H1 (cell line): ENCODE results near the gene QSOX1. TPM values are rescaled to one million over a fixed set of nuclear protein-coding genes. Genes with fewer than 3 reads are reported as not detected.

Experiments
- CTCF ChIA-PET: fragments of 300-600 bp; sonication (Branson Sonifier 250); formaldehyde crosslinking; loops from one replicate; lab custom pipeline; 2021; ENCODE audit not compliant: partially characterized antibody; lab: Charles Lee
- POLR2A ChIA-PET: fragments of 300-600 bp; sonication (Branson Sonifier 250); formaldehyde crosslinking; loops from one replicate; lab custom pipeline; 2021; ENCODE audit warnings: inconsistent platforms; ENCODE audit not compliant: partially characterized antibody; lab: Charles Lee
- DNase-seq, 2 experiments: peaks; one replicate each; pipeline versions ENCODE4 v3.0.0 to v3.0.0-alpha.2; 2010 to 2022; ENCODE audit warnings: low spot score in 2 of 2, low read depth in 1 of 2, mixed read lengths in 1 of 2
- FAIRE-seq: peaks from 2 replicates; lab custom pipeline; 2011; peaks lifted over from hg19 to GRCh38; lab: Jason Lieb, UNC
- H2AFZ ChIP-seq: 2 replicates; pipeline ENCODE4 v1.8.1; 2012; ENCODE audit warnings: low read length, inconsistent platforms
- H2AK5ac ChIP-seq: 2 replicates; pipeline ENCODE4 v1.6.1; 2013; ENCODE audit warnings: low read depth, low read length
- H2BK120ac ChIP-seq: replicated peaks from 2 replicates; pipeline ENCODE3; 2013; ENCODE audit warnings: low read depth, low read length, inconsistent platforms
- H2BK12ac ChIP-seq: 2 replicates; pipeline ENCODE4 v1.6.1; 2013; ENCODE audit warnings: low read depth, low read length
- H2BK15ac ChIP-seq: 2 replicates; pipeline ENCODE4 v1.6.1; 2013; ENCODE audit warnings: low read length
- H2BK20ac ChIP-seq: 2 replicates; pipeline ENCODE4 v1.6.1; 2013; ENCODE audit warnings: low read length
- H2BK5ac ChIP-seq: 2 replicates; pipeline ENCODE4 v1.6.1; 2013; ENCODE audit warnings: low read depth, low read length
- H3K14ac ChIP-seq: 2 replicates; pipeline ENCODE4 v1.6.1; 2013; ENCODE audit warnings: inconsistent platforms; ENCODE audit not compliant: insufficient read length
- H3K18ac ChIP-seq: 2 replicates; pipeline ENCODE4 v1.6.1; 2013; ENCODE audit warnings: low read length; ENCODE audit errors: extremely low read depth
- H3K23ac ChIP-seq: 2 replicates; pipeline ENCODE4 v1.6.1; 2013; ENCODE audit warnings: inconsistent platforms; ENCODE audit not compliant: insufficient read length
- H3K23me2 ChIP-seq: 2 replicates; pipeline ENCODE4 v1.6.1; 2013; ENCODE audit warnings: low read depth, low read length
- H3K27ac ChIP-seq: 2 replicates; pipeline ENCODE4 v1.6.1; 2011; ENCODE audit warnings: low read depth, low read length, inconsistent platforms
- H3K27me3 ChIP-seq, 4 experiments: replicated peaks in 1 of 4; 1 replicate in 1 of 4; 2 replicates in 3 of 4; pipeline versions ENCODE4 v1.6.1 to v1.8.1; 2011 to 2013; ENCODE audit warnings: low read length in 3 of 4, mild to moderate bottlenecking in 3 of 4, inconsistent platforms in 2 of 4, mixed read lengths in 2 of 4, moderate library complexity in 1 of 4; ENCODE audit not compliant: control insufficient read depth in 3 of 4, insufficient read depth in 3 of 4; ENCODE audit errors: extremely low read depth in 1 of 4
- H3K36me3 ChIP-seq, 4 experiments: 2 replicates each; pipeline versions ENCODE4 v1.6.1 to v1.8.1; 2011 to 2013; ENCODE audit warnings: mild to moderate bottlenecking in 4 of 4, low read length in 3 of 4, moderate library complexity in 2 of 4, control low read depth in 1 of 4, inconsistent platforms in 1 of 4; ENCODE audit not compliant: insufficient read depth in 4 of 4, control insufficient read depth in 2 of 4
- H3K4ac ChIP-seq: replicated peaks from 2 replicates; pipeline ENCODE3; 2013; ENCODE audit warnings: low read length, low read depth, mixed read lengths, inconsistent platforms; ENCODE audit not compliant: insufficient read length
- H3K4me1 ChIP-seq, 4 experiments: replicated peaks in 1 of 4; 1 replicate in 1 of 4; 2 replicates in 3 of 4; pipeline versions ENCODE4 v1.6.1 to v1.8.1; 2011 to 2013; ENCODE audit warnings: low read length in 3 of 4, inconsistent platforms in 2 of 4, mixed read lengths in 1 of 4; ENCODE audit not compliant: insufficient read depth in 4 of 4, control insufficient read depth in 3 of 4
- H3K4me2 ChIP-seq, 2 experiments: 2 replicates each; pipeline versions ENCODE4 v1.6.1 to v1.8.1; 2011 to 2013; ENCODE audit warnings: low read depth in 2 of 2, low read length in 2 of 2, control low read depth in 1 of 2, inconsistent platforms in 1 of 2, mild to moderate bottlenecking in 1 of 2; ENCODE audit not compliant: insufficient read depth in 1 of 2
- H3K4me3 ChIP-seq, 4 experiments: fragments of 200-600, 300-600 bp in 1 of 4; sonication (generic), shearing (Covaris generic), sonication (Bioruptor Twin) in 1 of 4; 2 replicates each; pipeline versions ENCODE4 v1.5.1 to v1.8.1; 2011 to 2016; ENCODE audit warnings: low read length in 4 of 4, low read depth in 3 of 4, control low read depth in 2 of 4, inconsistent platforms in 2 of 4, mild to moderate bottlenecking in 2 of 4, mixed read lengths in 1 of 4, moderate library complexity in 1 of 4; ENCODE audit not compliant: insufficient read depth in 2 of 4; ENCODE audit errors: extremely low read depth in 1 of 4
- H3K56ac ChIP-seq: replicated peaks from 2 replicates; pipeline ENCODE3; 2013; ENCODE audit warnings: low read depth, mild to moderate bottlenecking, mixed read lengths, low read length, inconsistent platforms; ENCODE audit not compliant: insufficient read length
- H3K79me1 ChIP-seq: 2 replicates; pipeline ENCODE4 v1.6.1; 2013; ENCODE audit warnings: low read depth, low read length, control low read depth
- H3K79me2 ChIP-seq, 2 experiments: 2 replicates each; pipeline versions ENCODE4 v1.6.1 to v1.8.1; 2012 to 2013; ENCODE audit warnings: low read length in 2 of 2, mild to moderate bottlenecking in 2 of 2, inconsistent platforms in 1 of 2; ENCODE audit not compliant: insufficient read depth in 2 of 2, control insufficient read depth in 1 of 2
- H3K9ac ChIP-seq, 4 experiments: replicated peaks in 1 of 4; 1 replicate in 1 of 4; 2 replicates in 3 of 4; pipeline versions ENCODE4 v1.6.1 to v1.8.1; 2011 to 2013; ENCODE audit warnings: low read depth in 3 of 4, low read length in 3 of 4, control low read depth in 2 of 4, mild to moderate bottlenecking in 2 of 4, moderate library complexity in 2 of 4, inconsistent platforms in 1 of 4; ENCODE audit errors: extremely low read depth in 1 of 4
- H3K9me3 ChIP-seq, 2 experiments: 2 replicates each; pipeline versions ENCODE4 v1.6.1 to v1.8.1; 2012 to 2013; ENCODE audit warnings: mild to moderate bottlenecking in 2 of 2, moderate library complexity in 2 of 2, control low read depth in 1 of 2, inconsistent platforms in 1 of 2, low read depth in 1 of 2, low read length in 1 of 2, mixed read lengths in 1 of 2; ENCODE audit not compliant: insufficient read depth in 2 of 2
- H4K20me1 ChIP-seq, 2 experiments: replicated peaks in 1 of 2; 2 replicates each; pipeline versions ENCODE3 to v1.8.1; 2011 to 2013; ENCODE audit warnings: inconsistent platforms in 2 of 2, low read length in 2 of 2, mild to moderate bottlenecking in 1 of 2; ENCODE audit not compliant: insufficient read depth in 2 of 2, control insufficient read depth in 1 of 2
- H4K5ac ChIP-seq: 2 replicates; pipeline ENCODE4 v1.6.1; 2013; ENCODE audit warnings: low read length, low read depth, mixed read lengths, inconsistent platforms; ENCODE audit not compliant: insufficient read length
- H4K8ac ChIP-seq: 2 replicates; pipeline ENCODE4 v1.8.0; 2013; ENCODE audit warnings: mild to moderate bottlenecking, moderate library complexity, low read length, inconsistent platforms; ENCODE audit not compliant: insufficient read depth; ENCODE audit errors: extremely low read depth
- H4K91ac ChIP-seq: replicated peaks from 2 replicates; pipeline ENCODE3; 2013; ENCODE audit warnings: low read length, mixed read lengths, inconsistent platforms; ENCODE audit not compliant: insufficient read length
- ATF3 ChIP-seq: IDR thresholded peaks from 2 replicates; pipeline ENCODE4 v1.6.1; 2011; ENCODE audit warnings: low read depth, mild to moderate bottlenecking, low read length; ENCODE audit not compliant: insufficient read depth
- SP4 ChIP-seq: IDR thresholded peaks from 2 replicates; pipeline ENCODE4 v1.6.1; 2012; ENCODE audit warnings: low read length, inconsistent platforms
- polyA plus RNA-seq, 7 experiments: library from polyadenylated mRNA; depleted of rRNA in 3 of 7; stranded (reverse) in 5 of 7; unstranded in 2 of 7; fragments of >200 nt in 5 of 7; fragments of 200-250 nt in 2 of 7; gene quantifications; 1 replicate in 5 of 7; 2 replicates in 1 of 7; 4 replicates in 1 of 7; pipeline versions ENCODE4 v1.2.1 to v1.2.3, GENCODE V29; 2011 to 2013; ENCODE audit warnings: missing spikeins in 2 of 7, mixed read lengths in 2 of 7
- total RNA-seq: library from RNA; stranded (reverse); fragmentation: NEBNext Ultra II Directional; extraction: Animal tissue kit (Norgen Biotek cat#: 25700); gene quantifications from 2 replicates; pipeline ENCODE4 v1.2.1, GENCODE V29; 2021

The QSOX1 gene
- total and polyA plus RNA-seq, 2 of the 8 experiments (the other 6 are each of a cell fraction or from before 2014, with no cell fraction given), result 97.7 to 123 TPM

- POLR2A ChIA-PET, result no interaction called here
- H2AFZ ChIP-seq, result no peak overlapping the region
Observed at GRCh38 chr1:180136968-180137356, 17.7 kb upstream of the QSOX1 start.

More at GRCh38 chr1:180136968-180137356, 17.7 kb upstream of the QSOX1 start:
- no peak for FAIRE-seq
- DNase-seq, result no peak
- Histone ChIP-seq H3K4me1 (no peaks in the 10 kb centered on the region), H2BK20ac (no peak overlapping the region), H2AK5ac (no peak overlapping the region), H3K27me3 (no peaks in the 10 kb centered on the region; a peak in 2 of 7 replicates), H2BK12ac (no peak overlapping the region), H3K23me2 (no peaks in the 10 kb centered on the region), H3K4me2 (no peak overlapping the region), H4K5ac (no peak overlapping the region), H3K79me2 (no peaks in the 10 kb centered on the region), H3K4me3 (no peak overlapping the region), H3K56ac (no peak overlapping the region), H3K14ac (no peak overlapping the region), H4K91ac (no peak overlapping the region), H2BK120ac (no peak overlapping the region), H3K27ac (no peak overlapping the region), H4K8ac (no peak overlapping the region), H3K9ac (no peak overlapping the region), H2BK15ac (no peak overlapping the region), H3K36me3 (no peaks in the 10 kb centered on the region), H3K18ac (no peak overlapping the region), H4K20me1 (no peaks in the 10 kb centered on the region), H3K9me3 (no peaks in the 10 kb centered on the region), H2BK5ac (no peak overlapping the region), H3K79me1 (no peaks in the 10 kb centered on the region), H3K4ac (no peak overlapping the region), H3K23ac (no peak overlapping the region)
- CTCF ChIA-PET, result interaction anchor here (0.6 to 1.5 kb wide), 2 partner anchors 9 to 41 kb away, joined by 3 to 4 read pairs; no protein-coding TSS in a partner anchor
- TF ChIP-seq SP4, result no peak
- TF ChIP-seq ATF3, result no peak
